Activated effector memory CD4-positive, alpha-beta T cell treated with Interleukin-2 at 50 U/mL for 16 hours (primary cell): Measurements from ENCODE around the gene PPA1.
"Not testable (repeated sequence)": the region's sequence is repeated elsewhere in the genome, so short reads cannot be mapped to it uniquely, and the experiment has no call there.

Source experiments
- DNase-seq: peaks from one replicate; pipeline ENCODE4 v3.0.0-alpha.2; 2020

The PPA1 gene

GRCh38 chr10:70233109-70233938 lies at the start of gene PPA1:
Gene PPA1, minus strand, starts transcription at chr10:70233429. Its CDS starts 102 bp downstream, at chr10:70233327.
- DNase-seq, result peak; percentile 99

- no peak for DNase-seq
These were observed 48.4 kb upstream of the PPA1 start for GRCh38 chr10:70281609-70282008.

- DNase-seq, result no peak
These were observed 46.9 kb upstream of the PPA1 start for GRCh38 chr10:70280099-70280498.

- DNase-seq, result no peak
These were observed 44.3 kb upstream of the PPA1 start for GRCh38 chr10:70277396-70278030.

GRCh38 chr10:70274643-70275042 lies 41.4 kb upstream of the PPA1 start:
- no peak for DNase-seq

- no peak for DNase-seq
These were observed 39.7 kb upstream of the PPA1 start for GRCh38 chr10:70272925-70273316.

GRCh38 chr10:70271996-70272924 lies 39.0 kb upstream of the PPA1 start:
- DNase-seq, result no peak

GRCh38 chr10:70270952-70271351 lies 37.7 kb upstream of the PPA1 start:
- DNase-seq, result no peak

GRCh38 chr10:70269741-70270140 lies 36.5 kb upstream of the PPA1 start:
- DNase-seq, result no peak

- DNase-seq, result no peak
These were observed 35.1 kb upstream of the PPA1 start for GRCh38 chr10:70268376-70268775.

- DNase-seq, result no peak
These were observed 34.1 kb upstream of the PPA1 start for GRCh38 chr10:70267161-70267933.

GRCh38 chr10:70266701-70267100 lies 33.5 kb upstream of the PPA1 start:
- DNase-seq, result no peak

GRCh38 chr10:70266056-70266455 lies 32.8 kb upstream of the PPA1 start:
- DNase-seq, result no peak

GRCh38 chr10:70265032-70265689 lies 31.9 kb upstream of the PPA1 start:
- DNase-seq, result no peak

GRCh38 chr10:70260734-70261133 lies 27.5 kb upstream of the PPA1 start:
- no peak for DNase-seq

GRCh38 chr10:70260259-70260658 lies 27.0 kb upstream of the PPA1 start:
- no peak for DNase-seq

- no peak for DNase-seq
These were observed 25.0 kb upstream of the PPA1 start for GRCh38 chr10:70258216-70258615.

GRCh38 chr10:70257816-70258215 lies 24.6 kb upstream of the PPA1 start:
- not testable (repeated sequence) for DNase-seq

GRCh38 chr10:70256463-70256862 lies 23.2 kb upstream of the PPA1 start:
- DNase-seq, result no peak

- DNase-seq, result no peak
These were observed 22.4 kb upstream of the PPA1 start for GRCh38 chr10:70255329-70256299.
